Measurements from ENCODE around the gene MYLK2. TPM values are rescaled to one million over a fixed set of nuclear protein-coding genes. Genes with fewer than 3 reads are reported as not detected.

The MYLK2 gene
- total RNA-seq, 1 experiment from 2014 or later = 0.74 TPM

- no peak for DNase-seq
- no peak overlapping the region for H3K4me2 ChIP-seq (ENCODE audit: insufficient read depth, insufficient read length, low read length)
- no peak overlapping the region for H4K8ac ChIP-seq (replicated peaks; ENCODE audit: insufficient read length, low read depth, low read length)
- Mint-ChIP-seq H3K27me3 (ENCODE audit: low read depth) (no peaks in the 10 kb centered on the region), H3K4me1 (no peaks in the 10 kb centered on the region), H3K27ac (peak overlapping the region in 2 of 3 experiments; percentile 12 to 31; a peak in 4 of 7 replicates), H3K9me3 (no peaks in the 10 kb centered on the region; a peak in 1 of 5 replicates), H3K4me3 (no peak overlapping the region; a peak in 1 of 5 replicates), H3K36me3 (ENCODE audit: insufficient read depth in 1 of 3, low read depth in 3 of 3) (peaks cover 0 to 47% (median 30%) of the 10 kb centered on the region in 3 experiments; a peak in 5 of 7 replicates)
- no peak overlapping the region for H2BK15ac ChIP-seq (ENCODE audit: low read depth, low read length)
- no peak overlapping the region for H2BK120ac ChIP-seq (ENCODE audit: low read depth, low read length, poor library complexity, severe bottlenecking)
- H3K79me1 ChIP-seq (ENCODE audit: insufficient read depth, low read depth, low read length, poor library complexity, severe bottlenecking) = no peaks in the 10 kb centered on the region
- H3K23ac ChIP-seq (ENCODE audit: insufficient read length, low read depth, low read length) = no peak overlapping the region
- no peak overlapping the region for H4K5ac ChIP-seq (ENCODE audit: insufficient read length, low read depth, low read length)
- no peak overlapping the region for H2BK12ac ChIP-seq (ENCODE audit: insufficient read length, low read depth, low read length)
- no peak overlapping the region for H3K56ac ChIP-seq (ENCODE audit: insufficient read length, low read depth, low read length)
- H4K91ac ChIP-seq (ENCODE audit: insufficient read length, low read depth, low read length) = no peak overlapping the region
- no peak overlapping the region for H2BK5ac ChIP-seq (ENCODE audit: insufficient read length, low read length)
- no peaks in the 10 kb centered on the region for H3K23me2 ChIP-seq (ENCODE audit: insufficient read length, low read depth, low read length, poor library complexity, severe bottlenecking)
- no peaks in the 10 kb centered on the region for H3K79me2 ChIP-seq (ENCODE audit: insufficient read depth, low read length)
- no peak overlapping the region for H3K14ac ChIP-seq (ENCODE audit: insufficient read depth, low read length)
- H2AK5ac ChIP-seq (ENCODE audit: insufficient read length, low read length) = no peak overlapping the region
- H3K18ac ChIP-seq (ENCODE audit: insufficient read length, low read depth, low read length) = no peak overlapping the region
- TF ChIP-seq CTCF (conservative IDR thresholded peaks at IDR 0.05) = no peak
- WGBS (ENCODE audit: extremely low coverage, insufficient read length, low lambda C conversion rate) = no CpG with 5 or more reads among the region's 8 CpGs
- H3K27ac ChIP-seq (ENCODE audit: insufficient read length, low read depth, low read length) = no peak overlapping the region
- no peaks in the 10 kb centered on the region for H3K9me3 ChIP-seq (ENCODE audit: control insufficient read depth, low read depth, low read length)
- H3K4ac ChIP-seq (ENCODE audit: low read depth, low read length) = no peak overlapping the region
- H2AFZ ChIP-seq (ENCODE audit: low read length) = no peak overlapping the region
- H4K20me1 ChIP-seq (ENCODE audit: control insufficient read depth, insufficient read depth, insufficient read length) = no peaks in the 10 kb centered on the region
- no peak overlapping the region for H3T11ph ChIP-seq (ENCODE audit: low read length)
- H3K4me1 ChIP-seq (ENCODE audit: insufficient read depth, low read length) = no peaks in the 10 kb centered on the region
- no peaks in the 10 kb centered on the region for H3K27me3 ChIP-seq (ENCODE audit: insufficient read depth, low read length)
- H2BK20ac ChIP-seq (ENCODE audit: low read depth, low read length, poor library complexity, severe bottlenecking) = no peak overlapping the region
- no peak overlapping the region for H3K9ac ChIP-seq (ENCODE audit: extremely low read depth, insufficient read length, low read length)
Measured at GRCh38 chr20:31806564-31807355, 12.4 kb upstream of the MYLK2 start.

Data from H9 (cell line).